ENCODE data around the gene EML5. TPM values are rescaled to one million over a fixed set of nuclear protein-coding genes. Genes with fewer than 3 reads are reported as not detected.

EML5 gene
- total RNA-seq, 1 experiment from 2014 or later, result 1.8 TPM

- Histone ChIP-seq H4K20me1 (ENCODE audit: insufficient read depth) (no peaks in the 10 kb centered on the region), H3K79me2 (ENCODE audit: insufficient read depth, low read length) (no peaks in the 10 kb centered on the region), H3K27ac (ENCODE audit: low read depth, low read length) (no peak overlapping the region), H3K27me3 (ENCODE audit: insufficient read depth, low read length) (no peaks in the 10 kb centered on the region), H3K36me3 (ENCODE audit: control insufficient read depth in 1 of 2, insufficient read depth in 2 of 2, low read length in 2 of 2) (peaks cover 6 to 13% of the 10 kb centered on the region in 2 experiments; a peak in 2 of 4 replicates), H3K4me1 (ENCODE audit: control insufficient read depth in 1 of 2, insufficient read depth in 2 of 2, low read length in 2 of 2) (no peaks in the 10 kb centered on the region; a peak in 2 of 4 replicates), H3K9me2 (ENCODE audit: insufficient read depth) (no peaks in the 10 kb centered on the region), H3K9ac (ENCODE audit: low read length) (no peak overlapping the region), H3K4me3 (replicated peaks in 1 of 2; ENCODE audit: low read depth in 1 of 2, low read length in 2 of 2) (no peak overlapping the region), H2AFZ (ENCODE audit: low read depth, low read length, poor library complexity, severe bottlenecking) (no peak overlapping the region), H3K9me3 (ENCODE audit: control insufficient read depth in 1 of 2, insufficient read depth in 1 of 2, low read depth in 1 of 2, low read length in 2 of 2) (no peaks in the 10 kb centered on the region), H3K4me2 (ENCODE audit: low read length) (no peak overlapping the region)
- intact Hi-C loops (cut with micrococcal nuclease), result no loop called here
- TF ChIP-seq POLR2A (IDR thresholded peaks at IDR 0.05; ENCODE audit: borderline replicate concordance, extremely low read depth, insufficient read depth, insufficient read length), result no peak
- TF ChIP-seq RAD21 (IDR thresholded peaks at IDR 0.05; ENCODE audit: low read depth), result no peak
- TF ChIP-seq SRF (IDR thresholded peaks at IDR 0.05; ENCODE audit: low read depth), result no peak
- TF ChIP-seq SP1 (IDR thresholded peaks at IDR 0.05; ENCODE audit: low read depth), result no peak
- TF ChIP-seq ZFX (IDR thresholded peaks at IDR 0.05), result no peak
- no peak for TF ChIP-seq CTCF (IDR thresholded peaks at IDR 0.05 in 2 of 3, conservative IDR thresholded peaks at IDR 0.05 in 1 of 3; ENCODE audit: borderline replicate concordance in 1 of 3, insufficient read depth in 1 of 3, low read depth in 2 of 3, low read length in 2 of 3)
- TF ChIP-seq ZNF274 (IDR thresholded peaks at IDR 0.05; ENCODE audit: low read depth, low read length), result no peak
- TF ChIP-seq TCF7L2 (IDR thresholded peaks at IDR 0.05; ENCODE audit: borderline replicate concordance, extremely low read depth, insufficient read depth, insufficient read length), result no peak
- TF ChIP-seq YY1 (IDR thresholded peaks at IDR 0.05; ENCODE audit: extremely low read depth, insufficient replicate concordance, low read depth, low read length), result no peak
- no peak for TF ChIP-seq SIN3A (IDR thresholded peaks at IDR 0.05; ENCODE audit: low read depth)
- ChIA-PET RAD21 (ENCODE audit: low non-redundant PET in 1 of 2, low total read pairs in 2 of 2, uncharacterized antibody in 2 of 2, unreplicated experiment in 2 of 2) (no interaction called here), POLR2A (no interaction called here), CTCF (no interaction called here)
- DNase-seq (ENCODE audit: low read depth, low spot score), result no peak
- ATAC-seq, result no peak
- BruUV-seq (replicated peaks), result no TSS peak
Measured at GRCh38 chr14:88616697-88617096, 176.1 kb downstream of the EML5 start.
